Liver (tissue), 9 donors: ENCODE results near the gene C19orf12. TPM values are rescaled to one million over a fixed set of nuclear protein-coding genes. Genes with fewer than 3 reads are reported as not detected.

Source experiments
- DNase-seq: peaks from one replicate; pipeline ENCODE4 v3.0.0-alpha.2; 2017; ENCODE audit warnings: low spot score
- H3K27ac ChIP-seq, 2 donors: one replicate each; pipeline ENCODE4 v1.7.0; 2013; ENCODE audit warnings: inconsistent platforms in 2 of 2, low read length in 2 of 2, control low read depth in 1 of 2, low read depth in 1 of 2, mild to moderate bottlenecking in 1 of 2
- H3K27me3 ChIP-seq, 4 donors: one replicate each; pipeline versions ENCODE4 v1.6.1 to v1.7.0; 2013; ENCODE audit warnings: low read length in 3 of 4, inconsistent platforms in 1 of 4, mild to moderate bottlenecking in 1 of 4, moderate library complexity in 1 of 4; ENCODE audit not compliant: control insufficient read depth in 4 of 4, insufficient read depth in 4 of 4
- H3K36me3 ChIP-seq, 4 donors: one replicate each; pipeline versions ENCODE4 v1.6.1 to v1.7.0; 2013; ENCODE audit warnings: low read length in 3 of 4, mild to moderate bottlenecking in 3 of 4, low read depth in 1 of 4, moderate library complexity in 1 of 4; ENCODE audit not compliant: control insufficient read depth in 4 of 4, insufficient read depth in 3 of 4
- H3K4me1 ChIP-seq, 4 donors: one replicate each; pipeline versions ENCODE4 v1.6.1 to v1.7.0; 2013; ENCODE audit warnings: low read length in 3 of 4, mild to moderate bottlenecking in 3 of 4, moderate library complexity in 1 of 4; ENCODE audit not compliant: control insufficient read depth in 4 of 4, insufficient read depth in 4 of 4
- H3K4me3 ChIP-seq, 3 donors: one replicate each; pipeline versions ENCODE4 v1.6.1 to v1.7.0; 2013; ENCODE audit warnings: low read length in 3 of 3, control low read depth in 1 of 3, low read depth in 1 of 3, mild to moderate bottlenecking in 1 of 3
- H3K9ac ChIP-seq, 2 donors: one replicate each; pipeline ENCODE4 v1.7.0; 2013; ENCODE audit warnings: low read length in 2 of 2, mild to moderate bottlenecking in 2 of 2, moderate library complexity in 2 of 2, control low read depth in 1 of 2, low read depth in 1 of 2
- H3K9me3 ChIP-seq, 4 donors: one replicate each; pipeline versions ENCODE4 v1.6.1 to v1.7.0; 2013; ENCODE audit warnings: low read length in 3 of 4; ENCODE audit not compliant: control insufficient read depth in 4 of 4
- FOXA1 ChIP-seq: IDR thresholded peaks from 2 replicates; pipeline ENCODE4 v1.6.1; 2016; ENCODE audit warnings: antibody characterized with exemption
- FOXA2 ChIP-seq: IDR thresholded peaks from 2 replicates; pipeline ENCODE4 v1.6.1; 2016; ENCODE audit warnings: antibody characterized with exemption
- GABPA ChIP-seq, 2 donors: IDR thresholded peaks in 1 of 2; conservative IDR thresholded peaks in 1 of 2; 2 replicates each; pipeline ENCODE4 v1.6.1; 2016; ENCODE audit warnings: antibody characterized with exemption in 2 of 2, mild to moderate bottlenecking in 1 of 2, moderate library complexity in 1 of 2
- HNF4A ChIP-seq, 2 donors: conservative IDR thresholded peaks; 2 replicates each; pipeline ENCODE4 v1.6.1; 2016; ENCODE audit warnings: antibody characterized with exemption in 2 of 2, mild to moderate bottlenecking in 2 of 2
- HNF4G ChIP-seq: IDR thresholded peaks from 2 replicates; pipeline ENCODE4 v1.6.1; 2016; ENCODE audit warnings: antibody characterized with exemption
- JUND ChIP-seq, 2 donors: IDR thresholded peaks; 2 replicates each; pipeline ENCODE4 v1.6.1; 2016; ENCODE audit warnings: antibody characterized with exemption in 2 of 2
- NR2F2 ChIP-seq: IDR thresholded peaks from 2 replicates; pipeline ENCODE4 v1.6.1; 2016; ENCODE audit warnings: antibody characterized with exemption
- RAD21 ChIP-seq, 2 donors: IDR thresholded peaks; 2 replicates each; pipeline ENCODE4 v1.6.1; 2016; ENCODE audit warnings: antibody characterized with exemption in 2 of 2, mild to moderate bottlenecking in 2 of 2
- RXRA ChIP-seq, 2 donors: IDR thresholded peaks; 2 replicates each; pipeline ENCODE4 v1.6.1; 2017 to 2018; ENCODE audit warnings: antibody characterized with exemption in 2 of 2, mild to moderate bottlenecking in 1 of 2
- SP1 ChIP-seq: IDR thresholded peaks from 2 replicates; pipeline ENCODE4 v1.6.1; 2018; ENCODE audit warnings: antibody characterized with exemption, mild to moderate bottlenecking
- TAF1 ChIP-seq: conservative IDR thresholded peaks from 2 replicates; pipeline ENCODE4 v1.6.1; 2016; ENCODE audit warnings: antibody characterized with exemption, mild to moderate bottlenecking
- YY1 ChIP-seq: IDR thresholded peaks from 2 replicates; pipeline ENCODE4 v1.6.1; 2016; ENCODE audit warnings: antibody characterized with exemption, mild to moderate bottlenecking
- WGBS: extraction: QIAGEN DNeasy Blood & Tissue Kit; methylation state at CpG from one replicate; pipeline ENCODE4 v1.1.7; 2013; 5-methylcytosine and 5-hydroxymethylcytosine counted together
- polyA plus RNA-seq, 2 donors: library from polyadenylated mRNA; stranded (reverse) in 1 of 2; unstranded in 1 of 2; fragments of 200-250 nt in 1 of 2; fragments of >200 nt in 1 of 2; fragmentation: Nextera tagmentation in 1 of 2; extraction: Ambion mirVana in 1 of 2; gene quantifications; one replicate each; pipeline versions ENCODE4 v1.2.1 to v1.2.3, GENCODE V29; 2013 to 2015
- total RNA-seq, 2 donors: library from RNA; depleted of rRNA; stranded (reverse); fragments of >200 nt; gene quantifications; one replicate each; pipeline ENCODE4 v1.2.3, GENCODE V29; 2014
- TF ChIP-seq, protein P1 (sequence below): fragments of 150-350 bp; IDR thresholded peaks from 2 replicates; pipeline ENCODE4 v1.5.1; 2017; ENCODE audit warnings: improper control_type of control experiment, low read depth, low read length; ENCODE audit not compliant: missing input control
- TF ChIP-seq, protein P2 (sequence below): IDR thresholded peaks from 2 replicates; pipeline ENCODE4 v1.6.1; 2016; ENCODE audit warnings: antibody characterized with exemption
- TF ChIP-seq, protein P3 (sequence below): IDR thresholded peaks from 2 replicates; pipeline ENCODE4 v1.6.1; 2016; ENCODE audit warnings: antibody characterized with exemption
- TF ChIP-seq, protein P4 (sequence below): IDR thresholded peaks from 2 replicates; pipeline ENCODE4 v1.6.1; 2016; ENCODE audit warnings: antibody characterized with exemption
- TF ChIP-seq, protein P5 (sequence below): IDR thresholded peaks from 2 replicates; pipeline ENCODE4 v1.6.1; 2016; ENCODE audit warnings: antibody characterized with exemption, mild to moderate bottlenecking
- donor health status: healthy.
- donor health status: healthy.
- donor health status: healthy.
- donor health status: healthy.
- donor health status: healthy.

Gene C19orf12
- total and polyA plus RNA-seq, 4 donors = 21.2 to 82.8 (median 40.1) TPM

DNA sequence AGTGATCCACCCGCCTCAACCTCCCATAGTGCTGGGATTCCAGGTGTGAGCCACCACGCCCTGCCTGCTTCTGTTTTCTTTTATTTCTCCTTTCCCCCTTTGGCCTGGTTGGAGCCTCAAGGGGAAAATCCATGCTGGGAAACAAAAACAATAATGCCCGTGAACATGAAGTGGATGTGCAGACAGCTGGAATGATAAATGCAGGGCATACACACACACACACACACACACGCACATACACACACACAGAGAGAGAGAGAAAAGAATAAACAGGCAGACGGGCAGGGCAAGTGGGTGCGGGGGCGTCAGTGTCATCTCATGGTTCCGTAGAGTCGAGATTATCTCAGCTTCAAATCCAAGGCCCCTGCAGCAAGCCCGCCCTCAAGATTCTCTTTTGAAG is 54.2 kb downstream of the C19orf12 start (continued):
- TF ChIP-seq, protein P1, sequence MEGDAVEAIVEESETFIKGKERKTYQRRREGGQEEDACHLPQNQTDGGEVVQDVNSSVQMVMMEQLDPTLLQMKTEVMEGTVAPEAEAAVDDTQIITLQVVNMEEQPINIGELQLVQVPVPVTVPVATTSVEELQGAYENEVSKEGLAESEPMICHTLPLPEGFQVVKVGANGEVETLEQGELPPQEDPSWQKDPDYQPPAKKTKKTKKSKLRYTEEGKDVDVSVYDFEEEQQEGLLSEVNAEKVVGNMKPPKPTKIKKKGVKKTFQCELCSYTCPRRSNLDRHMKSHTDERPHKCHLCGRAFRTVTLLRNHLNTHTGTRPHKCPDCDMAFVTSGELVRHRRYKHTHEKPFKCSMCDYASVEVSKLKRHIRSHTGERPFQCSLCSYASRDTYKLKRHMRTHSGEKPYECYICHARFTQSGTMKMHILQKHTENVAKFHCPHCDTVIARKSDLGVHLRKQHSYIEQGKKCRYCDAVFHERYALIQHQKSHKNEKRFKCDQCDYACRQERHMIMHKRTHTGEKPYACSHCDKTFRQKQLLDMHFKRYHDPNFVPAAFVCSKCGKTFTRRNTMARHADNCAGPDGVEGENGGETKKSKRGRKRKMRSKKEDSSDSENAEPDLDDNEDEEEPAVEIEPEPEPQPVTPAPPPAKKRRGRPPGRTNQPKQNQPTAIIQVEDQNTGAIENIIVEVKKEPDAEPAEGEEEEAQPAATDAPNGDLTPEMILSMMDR = no peak
- TF ChIP-seq JUND (IDR thresholded peaks at IDR 0.05) = no peak
- no peak for TF ChIP-seq SP1
- no peak for TF ChIP-seq YY1
- no peak for TF ChIP-seq RXRA (IDR thresholded peaks at IDR 0.05)
- TF ChIP-seq HNF4G = no peak
- TF ChIP-seq TAF1 = no peak
- TF ChIP-seq FOXA2 = no peak

DNA sequence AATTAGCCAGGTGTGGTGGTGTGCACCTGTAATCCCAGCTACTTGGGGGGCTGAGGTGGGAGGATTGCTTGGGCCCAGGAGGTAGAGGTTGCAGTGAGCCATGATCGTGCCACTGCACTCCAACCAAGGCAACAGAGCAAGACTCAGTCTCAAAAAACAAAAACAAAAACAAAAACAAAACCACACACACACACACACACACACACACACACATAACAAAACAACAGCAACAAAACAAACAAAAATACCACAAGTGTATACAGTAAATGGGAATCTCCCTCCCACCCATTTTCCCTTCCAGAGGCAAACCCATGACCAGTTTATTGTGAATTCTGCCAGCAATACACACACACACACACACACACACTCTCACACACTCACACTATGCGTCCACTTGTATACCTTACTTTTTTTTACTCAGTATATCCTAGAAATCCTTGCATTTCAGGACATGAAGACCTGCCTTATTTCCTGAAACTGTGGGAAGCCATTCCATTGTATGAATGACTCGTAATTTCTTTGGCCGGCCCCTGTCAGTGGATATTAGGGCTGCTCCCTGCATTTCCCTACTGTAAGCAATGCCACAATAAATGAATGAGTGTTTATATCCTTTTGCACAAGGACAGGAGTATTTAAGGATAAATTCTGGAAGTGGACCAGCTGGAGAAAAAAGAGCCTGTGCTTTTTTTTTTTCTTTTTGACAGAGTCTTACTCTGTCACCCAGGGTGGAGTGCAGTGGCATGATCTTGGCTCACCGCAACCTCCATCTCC is 56.7 kb downstream of the C19orf12 start:
- no peak for DNase-seq
- no peak overlapping the region for H3K9ac ChIP-seq
- no peak overlapping the region for H3K27ac ChIP-seq
- WGBS = 92% methylated on average over 5 of the region's 5 CpGs
- H3K27me3 ChIP-seq = no peaks in the 10 kb centered on the region
- no peak overlapping the region for H3K4me3 ChIP-seq
- peaks cover 0 to 5% (median 0%) of the 10 kb centered on the region in 4 donors for H3K9me3 ChIP-seq
- peaks cover 3 to 14% (median 11%) of the 10 kb centered on the region in 4 donors for H3K4me1 ChIP-seq
- TF ChIP-seq, protein P2, sequence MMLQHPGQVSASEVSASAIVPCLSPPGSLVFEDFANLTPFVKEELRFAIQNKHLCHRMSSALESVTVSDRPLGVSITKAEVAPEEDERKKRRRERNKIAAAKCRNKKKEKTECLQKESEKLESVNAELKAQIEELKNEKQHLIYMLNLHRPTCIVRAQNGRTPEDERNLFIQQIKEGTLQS = no peak
- TF ChIP-seq JUND (IDR thresholded peaks at IDR 0.05) = no peak
- TF ChIP-seq TAF1 = no peak
- no peak for TF ChIP-seq FOXA2
- TF ChIP-seq YY1 = no peak
- TF ChIP-seq, protein P3, sequence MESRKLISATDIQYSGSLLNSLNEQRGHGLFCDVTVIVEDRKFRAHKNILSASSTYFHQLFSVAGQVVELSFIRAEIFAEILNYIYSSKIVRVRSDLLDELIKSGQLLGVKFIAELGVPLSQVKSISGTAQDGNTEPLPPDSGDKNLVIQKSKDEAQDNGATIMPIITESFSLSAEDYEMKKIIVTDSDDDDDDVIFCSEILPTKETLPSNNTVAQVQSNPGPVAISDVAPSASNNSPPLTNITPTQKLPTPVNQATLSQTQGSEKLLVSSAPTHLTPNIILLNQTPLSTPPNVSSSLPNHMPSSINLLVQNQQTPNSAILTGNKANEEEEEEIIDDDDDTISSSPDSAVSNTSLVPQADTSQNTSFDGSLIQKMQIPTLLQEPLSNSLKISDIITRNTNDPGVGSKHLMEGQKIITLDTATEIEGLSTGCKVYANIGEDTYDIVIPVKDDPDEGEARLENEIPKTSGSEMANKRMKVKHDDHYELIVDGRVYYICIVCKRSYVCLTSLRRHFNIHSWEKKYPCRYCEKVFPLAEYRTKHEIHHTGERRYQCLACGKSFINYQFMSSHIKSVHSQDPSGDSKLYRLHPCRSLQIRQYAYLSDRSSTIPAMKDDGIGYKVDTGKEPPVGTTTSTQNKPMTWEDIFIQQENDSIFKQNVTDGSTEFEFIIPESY = no peak
- TF ChIP-seq, protein P4, sequence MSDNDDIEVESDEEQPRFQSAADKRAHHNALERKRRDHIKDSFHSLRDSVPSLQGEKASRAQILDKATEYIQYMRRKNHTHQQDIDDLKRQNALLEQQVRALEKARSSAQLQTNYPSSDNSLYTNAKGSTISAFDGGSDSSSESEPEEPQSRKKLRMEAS = no peak
- TF ChIP-seq, protein P1 = no peak
- TF ChIP-seq FOXA1 = no peak
- TF ChIP-seq GABPA (IDR thresholded peaks at IDR 0.05 in 1 of 2, conservative IDR thresholded peaks at IDR 0.05 in 1 of 2) = no peak
- no peak for TF ChIP-seq HNF4G
- TF ChIP-seq, protein P5, sequence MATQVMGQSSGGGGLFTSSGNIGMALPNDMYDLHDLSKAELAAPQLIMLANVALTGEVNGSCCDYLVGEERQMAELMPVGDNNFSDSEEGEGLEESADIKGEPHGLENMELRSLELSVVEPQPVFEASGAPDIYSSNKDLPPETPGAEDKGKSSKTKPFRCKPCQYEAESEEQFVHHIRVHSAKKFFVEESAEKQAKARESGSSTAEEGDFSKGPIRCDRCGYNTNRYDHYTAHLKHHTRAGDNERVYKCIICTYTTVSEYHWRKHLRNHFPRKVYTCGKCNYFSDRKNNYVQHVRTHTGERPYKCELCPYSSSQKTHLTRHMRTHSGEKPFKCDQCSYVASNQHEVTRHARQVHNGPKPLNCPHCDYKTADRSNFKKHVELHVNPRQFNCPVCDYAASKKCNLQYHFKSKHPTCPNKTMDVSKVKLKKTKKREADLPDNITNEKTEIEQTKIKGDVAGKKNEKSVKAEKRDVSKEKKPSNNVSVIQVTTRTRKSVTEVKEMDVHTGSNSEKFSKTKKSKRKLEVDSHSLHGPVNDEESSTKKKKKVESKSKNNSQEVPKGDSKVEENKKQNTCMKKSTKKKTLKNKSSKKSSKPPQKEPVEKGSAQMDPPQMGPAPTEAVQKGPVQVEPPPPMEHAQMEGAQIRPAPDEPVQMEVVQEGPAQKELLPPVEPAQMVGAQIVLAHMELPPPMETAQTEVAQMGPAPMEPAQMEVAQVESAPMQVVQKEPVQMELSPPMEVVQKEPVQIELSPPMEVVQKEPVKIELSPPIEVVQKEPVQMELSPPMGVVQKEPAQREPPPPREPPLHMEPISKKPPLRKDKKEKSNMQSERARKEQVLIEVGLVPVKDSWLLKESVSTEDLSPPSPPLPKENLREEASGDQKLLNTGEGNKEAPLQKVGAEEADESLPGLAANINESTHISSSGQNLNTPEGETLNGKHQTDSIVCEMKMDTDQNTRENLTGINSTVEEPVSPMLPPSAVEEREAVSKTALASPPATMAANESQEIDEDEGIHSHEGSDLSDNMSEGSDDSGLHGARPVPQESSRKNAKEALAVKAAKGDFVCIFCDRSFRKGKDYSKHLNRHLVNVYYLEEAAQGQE = no peak
- TF ChIP-seq NR2F2 = no peak
- TF ChIP-seq HNF4A (conservative IDR thresholded peaks at IDR 0.05) = no peak
- no peak for TF ChIP-seq SP1
- no peak for TF ChIP-seq RAD21 (IDR thresholded peaks at IDR 0.05)
- no peaks in the 10 kb centered on the region for H3K36me3 ChIP-seq
